C4-2B (cell line): ENCODE results near the gene HLX.

Experiments used
- H3K27ac ChIP-seq: fragments of 450-650 bp; 2 replicates; pipeline ENCODE4 v1.5.1; 2017
- CTCF ChIP-seq: fragments of 450-650 bp; conservative IDR thresholded peaks from 2 replicates; pipeline ENCODE4 v1.5.1; 2017; ENCODE audit warnings: mild to moderate bottlenecking
- ZFX ChIP-seq: fragments of 450-650 bp; IDR thresholded peaks from 2 replicates; pipeline ENCODE4 v1.6.1; 2017

HLX gene

GRCh38 chr1:220921971-220922635, 42.9 kb downstream of the HLX start:
- TF ChIP-seq CTCF: no peak
- no peak for TF ChIP-seq ZFX
- H3K27ac ChIP-seq: no peak overlapping the region

- TF ChIP-seq CTCF (no peak), ZFX (no peak)
Measured at GRCh38 chr1:220922951-220923350, 43.7 kb downstream of the HLX start.

GRCh38 chr1:220924331-220924970, 45.2 kb downstream of the HLX start:
- no peak overlapping the region for H3K27ac ChIP-seq
- TF ChIP-seq CTCF: no peak
- no peak for TF ChIP-seq ZFX

More at GRCh38 chr1:220922951-220923350, 43.7 kb downstream of the HLX start:
- no peak overlapping the region for H3K27ac ChIP-seq

GRCh38 chr1:220925707-220926106, 46.5 kb downstream of the HLX start:
- H3K27ac ChIP-seq: no peak overlapping the region
- TF ChIP-seq CTCF (no peak), ZFX (no peak)

- H3K27ac ChIP-seq: no peak overlapping the region
- no peak for TF ChIP-seq ZFX
- TF ChIP-seq CTCF: no peak
Measured at GRCh38 chr1:220926146-220926545, 46.9 kb downstream of the HLX start.

GRCh38 chr1:220927442-220927841, 48.2 kb downstream of the HLX start:
- no peak for TF ChIP-seq CTCF
- TF ChIP-seq ZFX: no peak
- no peak overlapping the region for H3K27ac ChIP-seq

GRCh38 chr1:220928320-220928719, 49.1 kb downstream of the HLX start:
- TF ChIP-seq CTCF (no peak), ZFX (no peak)
- H3K27ac ChIP-seq: no peak overlapping the region
